HG03354 (cell line): ENCODE results near the gene SMIM23.

Source experiments
- ATAC-seq: cut with Tn5 transposase; IDR thresholded peaks from one replicate; pipeline ENCODE4 v1.9.1; 2021; ENCODE audit warnings: mild to moderate bottlenecking; ENCODE audit not compliant: unreplicated experiment, poor library complexity, severe bottlenecking

SMIM23 gene

DNA sequence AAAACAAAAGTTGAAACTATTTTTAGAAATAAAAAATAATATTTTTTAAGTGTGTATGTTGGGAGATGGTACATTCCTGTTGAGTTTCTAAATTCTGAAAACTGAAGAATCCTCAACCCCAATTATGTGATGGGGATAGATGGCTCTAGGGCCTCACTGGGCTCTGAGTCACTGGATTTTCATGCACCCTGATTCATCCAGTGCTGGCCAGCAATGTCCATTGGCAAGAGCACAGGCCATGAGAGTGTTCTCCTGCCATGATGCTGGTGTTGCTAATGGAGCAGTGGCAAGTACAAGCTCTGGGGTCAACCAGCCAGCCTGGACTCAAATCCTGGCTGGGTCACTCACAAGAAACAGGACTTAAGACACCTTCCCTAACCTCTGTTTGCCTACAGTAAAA lies 23.3 kb downstream of the SMIM23 start:
- no peak for ATAC-seq

GRCh38 chr5:171810227-171810626 lies 24.6 kb downstream of the SMIM23 start:
- no peak for ATAC-seq

GRCh38 chr5:171813270-171813669 lies 27.7 kb downstream of the SMIM23 start:
- no peak for ATAC-seq

- ATAC-seq = no peak
Observed at GRCh38 chr5:171813813-171814490, 28.3 kb downstream of the SMIM23 start.

GRCh38 chr5:171816666-171817065 lies 31.0 kb downstream of the SMIM23 start:
- ATAC-seq = no peak

GRCh38 chr5:171820561-171820960 lies 34.9 kb downstream of the SMIM23 start:
- ATAC-seq = no peak

DNA sequence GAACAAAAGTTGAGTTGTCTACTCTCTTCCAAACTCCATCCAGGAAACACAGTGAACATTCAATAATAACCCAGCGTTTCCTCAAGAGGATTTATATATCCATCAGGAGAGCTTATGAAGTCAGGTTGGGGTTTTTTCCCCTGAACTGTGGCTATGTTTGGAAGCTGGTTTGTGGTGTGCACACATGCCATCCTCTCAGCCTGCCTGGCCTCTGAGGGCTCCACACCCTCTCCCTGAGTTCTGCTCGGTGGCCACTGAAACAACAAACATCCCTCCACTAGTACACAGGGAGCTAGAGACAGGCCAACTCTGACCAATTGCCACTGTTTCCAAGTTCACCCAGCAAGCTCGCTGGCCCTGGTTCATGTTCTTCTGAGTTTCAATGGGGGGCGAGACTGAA lies 35.7 kb downstream of the SMIM23 start:
- no peak for ATAC-seq

DNA sequence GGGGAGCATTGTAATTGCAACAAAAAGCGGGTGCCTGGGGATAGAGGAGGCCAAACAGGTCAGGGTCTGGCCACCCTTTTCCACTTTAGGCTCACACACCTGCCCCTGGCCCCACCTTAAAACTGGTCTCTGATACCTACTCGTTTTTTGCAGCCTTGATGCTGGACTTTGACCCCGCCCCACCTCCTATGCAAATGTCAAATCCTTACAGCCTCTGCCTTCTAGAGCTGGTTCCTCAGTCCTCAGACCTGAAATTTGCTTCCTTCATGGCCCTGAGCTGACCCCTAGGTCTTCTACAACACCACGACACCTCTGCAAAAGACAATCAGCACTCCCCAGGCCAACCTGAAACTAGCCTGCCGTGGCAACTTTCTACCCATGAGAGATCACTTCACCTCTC lies 37.7 kb downstream of the SMIM23 start:
- ATAC-seq = no peak

GRCh38 chr5:171825051-171825450 lies 39.4 kb downstream of the SMIM23 start:
- no peak for ATAC-seq

DNA sequence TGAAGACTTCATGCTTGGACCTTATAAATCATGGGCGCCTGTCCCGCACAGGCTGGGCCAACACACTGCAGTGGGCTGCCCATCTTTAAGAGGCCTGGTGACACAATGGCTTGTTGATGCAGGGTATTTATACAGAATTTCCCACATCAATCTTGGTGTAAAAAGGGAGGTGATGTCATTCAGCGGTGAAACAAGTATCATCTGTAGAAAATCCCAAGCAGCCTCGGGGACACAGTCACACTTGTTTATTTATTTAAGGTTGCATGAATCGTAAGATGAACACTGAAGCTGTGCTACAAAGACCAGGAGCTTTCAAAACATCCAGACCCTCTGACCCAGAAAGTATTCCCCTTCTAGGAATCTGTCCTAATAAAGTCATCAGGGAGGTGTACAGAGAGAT lies 40.5 kb downstream of the SMIM23 start:
- no peak for ATAC-seq

DNA sequence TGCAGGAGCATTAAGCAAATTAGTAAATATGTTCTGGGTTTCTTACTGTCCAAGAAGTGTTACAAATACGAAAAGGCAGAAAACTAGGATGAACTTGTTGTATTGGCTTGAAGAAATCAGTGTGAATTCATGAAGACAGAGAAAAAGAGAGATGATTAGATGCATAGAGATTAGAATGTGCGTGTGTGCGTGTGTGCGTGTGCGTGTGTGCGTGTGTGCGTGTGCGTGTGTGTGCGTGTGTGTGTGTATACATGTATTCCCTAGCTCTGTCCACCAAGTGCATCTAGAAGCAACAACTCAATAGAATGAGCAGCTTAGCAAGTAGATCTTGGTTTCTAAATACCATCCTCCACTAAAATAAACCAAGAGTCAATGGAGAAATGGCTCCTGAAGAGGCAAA lies 41.5 kb downstream of the SMIM23 start:
- no peak for ATAC-seq

DNA sequence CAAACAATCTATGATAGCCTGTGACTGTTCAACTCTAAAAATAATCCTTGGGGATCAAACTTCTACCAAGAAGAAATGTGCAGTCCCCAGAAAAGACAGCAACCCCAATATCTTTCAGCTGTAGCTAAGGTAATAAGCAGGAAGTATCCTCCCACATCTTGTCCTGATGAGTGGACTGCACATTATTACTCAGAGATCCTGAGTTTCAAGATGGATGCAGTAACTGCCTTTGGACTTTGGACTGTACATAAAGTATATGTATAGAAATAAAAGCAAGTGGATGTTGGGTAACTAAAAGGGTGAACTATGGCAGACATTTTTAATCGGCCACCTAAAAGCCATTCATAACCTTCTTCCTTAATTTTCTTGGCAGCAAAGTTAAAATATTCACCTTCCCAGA lies 45.1 kb downstream of the SMIM23 start:
- no peak for ATAC-seq

DNA sequence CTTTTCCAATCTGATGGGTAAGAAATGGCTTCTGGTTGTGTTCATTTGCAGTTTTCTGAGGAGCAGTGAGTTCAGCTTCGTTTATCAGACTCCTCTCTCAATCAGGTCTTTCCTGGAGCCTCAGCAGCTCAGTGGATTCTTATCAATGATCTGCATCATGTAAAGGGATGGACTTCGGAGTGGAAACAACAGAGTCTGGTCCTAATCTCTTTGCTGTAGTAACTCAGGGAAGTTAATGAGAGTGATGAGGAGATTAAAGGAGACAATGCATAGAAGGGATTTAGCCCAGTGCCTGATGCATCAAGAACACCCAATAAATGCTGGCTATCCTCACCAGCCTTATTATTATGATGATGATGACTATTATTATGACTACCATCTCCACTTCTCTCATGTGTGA lies 47.2 kb downstream of the SMIM23 start:
- ATAC-seq = no peak

GRCh38 chr5:171834461-171834860 lies 48.8 kb downstream of the SMIM23 start:
- ATAC-seq = no peak

DNA sequence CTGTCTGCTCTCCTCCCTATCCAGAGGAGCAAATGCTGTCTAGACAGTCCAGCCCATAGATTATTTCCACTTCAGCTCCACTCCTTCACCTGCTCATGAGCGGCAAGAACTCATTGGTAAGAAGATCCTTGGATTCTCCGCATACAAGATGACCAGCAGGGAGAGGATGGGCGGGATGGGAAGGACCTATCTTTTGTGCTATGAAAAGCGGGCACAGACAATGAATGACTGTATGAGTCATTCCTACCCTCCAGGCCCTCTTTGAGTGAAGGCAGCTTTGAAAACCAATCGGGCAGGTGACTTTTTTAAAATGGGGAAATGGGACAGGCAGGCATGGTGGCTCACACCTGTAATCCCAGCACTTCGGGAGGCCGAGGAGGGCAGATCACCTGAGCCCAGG lies 49.4 kb downstream of the SMIM23 start:
- ATAC-seq = no peak

DNA sequence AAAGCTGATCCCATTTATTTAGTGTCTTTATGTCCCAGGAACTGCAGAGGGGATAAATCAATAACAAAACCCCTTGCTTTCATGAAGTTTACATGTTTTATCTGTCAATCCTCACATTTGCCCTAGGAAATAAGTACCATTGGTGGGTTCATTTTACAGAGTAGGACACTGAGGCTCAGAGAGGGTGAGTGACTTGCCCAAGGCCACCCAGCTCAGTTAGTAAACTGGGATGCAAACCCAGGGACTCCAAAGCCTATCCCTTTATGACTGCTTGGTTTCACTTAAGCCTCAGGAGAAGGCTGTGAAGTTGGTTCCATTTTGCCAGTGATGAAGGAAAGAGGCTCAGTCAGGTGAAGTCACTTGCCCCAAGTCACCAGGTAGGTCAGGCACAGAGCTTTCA lies 51.9 kb downstream of the SMIM23 start:
- ATAC-seq = no peak

GRCh38 chr5:171838066-171838465 lies 52.4 kb downstream of the SMIM23 start:
- ATAC-seq = no peak

DNA sequence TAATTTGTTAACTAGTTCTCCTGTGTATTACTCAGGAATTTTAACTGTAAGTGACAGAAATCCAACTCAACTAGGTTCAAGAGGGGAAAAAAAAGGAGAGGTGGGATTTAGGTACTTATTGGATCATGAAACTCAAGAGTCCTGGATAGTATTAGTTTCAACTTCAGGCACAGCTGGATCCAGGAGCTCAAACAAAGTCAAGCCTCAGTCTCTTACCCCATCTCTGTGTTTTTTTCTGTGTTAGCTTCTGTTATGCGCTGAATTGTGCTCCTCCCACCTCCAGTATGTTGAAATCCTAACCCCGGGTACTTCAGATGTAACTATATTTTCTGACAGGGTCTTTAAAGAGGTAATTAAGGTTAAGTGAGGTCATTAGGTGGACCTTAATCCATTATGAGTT lies 53.5 kb downstream of the SMIM23 start:
- no peak for ATAC-seq

GRCh38 chr5:171840066-171840465 lies 54.4 kb downstream of the SMIM23 start:
- ATAC-seq = peak; percentile 44
